KOPT-K1 (cell line): ENCODE data around the gene OLFM2.
"Not testable (repeated sequence)": the region's sequence is repeated elsewhere in the genome, so short reads cannot be mapped to it uniquely, and the experiment has no call there.

Source experiments
- H3K27ac ChIP-seq: fragments of 200-600 bp; sonication (generic); 2 replicates; pipeline ENCODE4 v1.5.1; 2016; ENCODE audit warnings: antibody characterized with exemption, mild to moderate bottlenecking, low read depth, low read length; ENCODE audit not compliant: poor library complexity, severe bottlenecking
- H3K36me3 ChIP-seq: fragments of 200-600 bp; sonication (generic); 2 replicates; pipeline ENCODE4 v1.5.1; 2017; ENCODE audit warnings: antibody characterized with exemption, mild to moderate bottlenecking, low read length, moderate library complexity; ENCODE audit not compliant: insufficient read depth
- H3K9me3 ChIP-seq: fragments of 200-600 bp; sonication (generic); 2 replicates; pipeline ENCODE4 v1.5.1; 2017; ENCODE audit warnings: antibody characterized with exemption, low read length, mild to moderate bottlenecking; ENCODE audit not compliant: insufficient read depth, poor library complexity, severe bottlenecking

Gene OLFM2

GRCh38 chr19:9848060-9848459, 88.3 kb downstream of the OLFM2 start:
- Histone ChIP-seq H3K36me3 (peaks cover 84% of the 10 kb centered on the region), H3K27ac (no peak overlapping the region), H3K9me3 (no peaks in the 10 kb centered on the region)

DNA sequence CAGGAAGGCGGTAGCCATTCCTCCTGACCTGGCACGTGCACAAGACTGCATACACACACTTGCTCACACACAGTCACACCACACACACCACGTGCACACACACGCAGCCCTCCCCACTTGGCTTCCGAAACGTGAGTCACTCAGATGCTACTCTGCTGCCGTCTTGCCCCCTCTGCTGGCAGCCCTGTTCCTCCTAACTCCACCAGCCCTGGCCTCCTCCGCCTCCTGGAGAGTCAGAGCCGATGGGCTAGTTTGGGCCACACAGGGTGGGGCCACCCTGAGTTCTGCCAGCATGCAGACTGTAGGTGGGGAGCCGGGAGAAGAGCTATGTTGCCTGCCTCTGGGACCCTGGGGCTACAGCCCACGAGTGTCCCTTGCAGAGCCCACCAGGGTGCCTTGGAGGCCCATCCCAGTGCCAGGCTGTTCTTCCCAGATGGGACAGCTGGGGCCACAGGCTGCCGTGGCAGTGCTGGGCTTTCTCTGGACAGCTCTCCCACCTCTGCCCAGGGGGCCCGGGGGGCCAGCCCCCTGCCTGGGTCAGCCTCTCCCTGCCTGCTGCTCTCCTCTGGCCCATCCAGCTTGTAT, 89.1 kb downstream of the OLFM2 start:
- Histone ChIP-seq H3K27ac (no peak overlapping the region), H3K9me3 (no peaks in the 10 kb centered on the region), H3K36me3 (peaks cover 92% of the 10 kb centered on the region)

DNA sequence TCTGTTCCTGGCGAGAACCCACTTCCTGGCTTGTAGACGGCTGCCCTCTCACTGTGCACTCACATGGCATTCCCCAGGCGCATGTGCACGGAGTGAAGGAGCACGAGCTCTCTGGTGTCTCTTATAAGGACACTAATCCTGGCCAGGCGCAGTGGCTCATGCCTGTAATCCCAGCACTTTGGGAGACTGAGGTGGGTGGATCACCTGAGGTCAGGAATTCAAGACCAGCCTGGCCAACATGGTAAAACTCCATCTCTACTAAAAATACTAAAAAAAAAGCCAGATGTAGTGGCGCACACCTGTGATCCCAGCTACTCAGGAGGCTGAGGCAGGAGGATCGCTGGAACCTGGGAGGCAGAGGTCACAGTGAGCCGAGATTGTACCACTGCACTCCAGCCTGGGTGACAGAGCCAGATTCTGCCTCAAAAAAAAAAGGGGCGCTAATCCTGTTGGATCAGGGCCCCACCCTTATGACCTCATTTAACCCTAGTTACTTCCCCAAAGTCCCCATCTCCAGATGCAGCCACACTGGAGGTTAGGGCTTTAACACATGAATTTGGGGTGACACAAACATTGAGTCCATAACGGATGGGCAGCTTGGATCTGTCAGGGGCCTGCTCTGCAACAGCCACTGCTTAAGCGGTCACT, 92.6 kb downstream of the OLFM2 start:
- not testable (repeated sequence) for H3K27ac ChIP-seq
- peaks cover 100% of the 10 kb centered on the region for H3K36me3 ChIP-seq

DNA sequence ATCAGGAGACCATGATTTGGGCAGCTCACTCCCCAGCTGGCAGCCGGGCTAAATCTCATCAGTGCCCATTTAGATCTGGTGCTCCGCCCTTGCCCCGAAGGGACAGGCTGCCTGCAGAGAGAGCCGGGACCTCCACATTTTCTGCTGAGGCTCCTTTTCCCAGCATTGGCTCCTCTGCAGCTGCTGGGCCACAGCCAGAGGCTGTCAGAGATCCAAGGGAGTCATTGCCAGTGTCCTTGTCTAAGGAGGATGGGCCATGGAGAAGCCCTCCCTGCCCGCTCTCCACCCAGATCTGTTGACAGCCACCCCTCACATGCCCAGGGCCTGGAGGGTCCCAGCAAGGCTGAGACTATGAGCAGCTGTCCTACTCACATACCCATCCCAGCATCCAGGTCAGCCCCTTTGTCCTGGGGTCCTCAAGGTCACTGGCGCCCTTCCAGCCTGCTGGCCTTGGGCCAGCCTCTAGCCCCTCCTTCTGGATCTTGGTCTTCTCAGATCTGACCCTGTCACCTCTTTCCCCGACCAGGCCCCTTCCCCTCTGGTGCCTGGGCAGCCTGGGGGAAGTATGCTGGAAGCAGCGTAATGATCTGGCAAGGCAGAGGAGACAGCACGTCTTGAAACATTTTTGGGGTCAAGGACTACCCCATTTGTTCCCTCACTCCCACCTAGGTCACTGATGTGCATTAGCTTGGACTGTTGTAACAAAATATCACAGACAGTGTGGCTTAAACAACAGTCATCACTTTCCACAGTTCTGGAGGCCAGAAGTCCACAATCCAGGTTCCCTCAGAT, 93.3 kb downstream of the OLFM2 start:
- H3K9me3 ChIP-seq = no peaks in the 10 kb centered on the region
- H3K36me3 ChIP-seq = peaks cover 100% of the 10 kb centered on the region
- H3K27ac ChIP-seq = no peak overlapping the region

More for the DNA sequence above, 92.6 kb downstream of the OLFM2 start:
- H3K9me3 ChIP-seq = not testable (repeated sequence)

- Histone ChIP-seq H3K36me3 (peaks cover 71% of the 10 kb centered on the region), H3K9me3 (no peaks in the 10 kb centered on the region), H3K27ac (no peak overlapping the region)
These were observed 96.9 kb downstream of the OLFM2 start for GRCh38 chr19:9839415-9839814.

DNA sequence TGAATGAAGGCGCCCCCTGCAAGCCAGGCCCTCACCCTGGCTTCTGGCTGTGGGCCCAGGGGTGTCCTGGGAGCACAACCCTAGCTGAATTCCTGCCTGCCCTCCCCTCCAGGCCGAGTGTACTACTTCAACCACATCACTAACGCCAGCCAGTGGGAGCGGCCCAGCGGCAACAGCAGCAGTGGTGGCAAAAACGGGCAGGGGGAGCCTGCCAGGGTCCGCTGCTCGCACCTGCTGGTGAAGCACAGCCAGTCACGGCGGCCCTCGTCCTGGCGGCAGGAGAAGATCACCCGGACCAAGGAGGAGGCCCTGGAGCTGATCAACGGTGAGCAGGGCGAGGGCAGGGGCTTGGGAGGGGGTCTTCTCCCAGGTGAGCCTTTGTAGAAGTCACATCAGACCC, 98.0 kb downstream of the OLFM2 start:
- H3K9me3 ChIP-seq = no peaks in the 10 kb centered on the region
- peaks cover 60% of the 10 kb centered on the region for H3K36me3 ChIP-seq
- H3K27ac ChIP-seq = no peak overlapping the region

DNA sequence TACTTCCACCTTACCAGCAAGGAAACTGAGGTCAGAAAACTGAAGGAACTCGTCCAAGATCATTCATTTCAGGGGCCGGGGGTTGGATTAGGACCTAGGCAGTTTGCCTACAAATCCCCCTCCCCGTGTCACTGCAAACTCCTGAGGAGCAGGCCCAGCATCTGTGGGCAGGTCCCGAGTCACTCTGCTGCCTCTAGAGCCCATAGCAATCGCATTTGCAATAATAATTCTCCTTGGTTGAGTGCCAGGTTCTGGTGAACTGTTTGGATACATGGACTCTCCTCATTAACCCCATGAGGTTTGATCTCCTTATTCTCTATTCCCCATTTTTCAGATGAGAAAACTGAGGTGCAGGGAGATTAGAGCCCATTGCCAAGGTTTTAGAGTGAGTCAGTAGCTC, 100.3 kb downstream of the OLFM2 start:
- Histone ChIP-seq H3K9me3 (no peaks in the 10 kb centered on the region), H3K36me3 (peaks cover 40% of the 10 kb centered on the region)

DNA sequence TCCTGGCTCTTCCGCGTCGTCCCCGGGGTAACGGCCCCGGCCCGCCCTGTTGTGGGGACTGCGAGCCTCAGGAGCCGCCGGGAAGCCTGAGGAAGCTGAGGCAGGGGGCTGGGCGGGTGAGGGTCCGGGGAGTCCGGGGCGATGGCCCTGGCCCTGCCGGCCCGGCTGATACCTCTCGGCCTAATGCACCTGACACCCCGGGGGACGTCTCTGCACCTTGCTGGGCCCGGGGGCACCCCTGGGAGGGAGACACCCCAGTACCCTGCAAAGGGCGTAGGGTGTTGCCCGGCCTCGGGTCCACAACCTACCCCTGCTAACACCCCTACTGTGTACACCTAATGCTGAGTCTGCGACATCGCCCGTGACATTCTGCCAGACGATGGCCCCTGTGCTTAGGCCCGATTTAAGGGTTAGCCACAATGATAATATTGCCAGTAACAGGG, 100.8 kb downstream of the OLFM2 start:
- Histone ChIP-seq H3K27ac (peak overlapping the region; percentile 77), H3K36me3 (peaks cover 38% of the 10 kb centered on the region), H3K9me3 (no peaks in the 10 kb centered on the region)

More for the DNA sequence above, 100.3 kb downstream of the OLFM2 start:
- H3K27ac ChIP-seq = peak overlapping the region; percentile 77

DNA sequence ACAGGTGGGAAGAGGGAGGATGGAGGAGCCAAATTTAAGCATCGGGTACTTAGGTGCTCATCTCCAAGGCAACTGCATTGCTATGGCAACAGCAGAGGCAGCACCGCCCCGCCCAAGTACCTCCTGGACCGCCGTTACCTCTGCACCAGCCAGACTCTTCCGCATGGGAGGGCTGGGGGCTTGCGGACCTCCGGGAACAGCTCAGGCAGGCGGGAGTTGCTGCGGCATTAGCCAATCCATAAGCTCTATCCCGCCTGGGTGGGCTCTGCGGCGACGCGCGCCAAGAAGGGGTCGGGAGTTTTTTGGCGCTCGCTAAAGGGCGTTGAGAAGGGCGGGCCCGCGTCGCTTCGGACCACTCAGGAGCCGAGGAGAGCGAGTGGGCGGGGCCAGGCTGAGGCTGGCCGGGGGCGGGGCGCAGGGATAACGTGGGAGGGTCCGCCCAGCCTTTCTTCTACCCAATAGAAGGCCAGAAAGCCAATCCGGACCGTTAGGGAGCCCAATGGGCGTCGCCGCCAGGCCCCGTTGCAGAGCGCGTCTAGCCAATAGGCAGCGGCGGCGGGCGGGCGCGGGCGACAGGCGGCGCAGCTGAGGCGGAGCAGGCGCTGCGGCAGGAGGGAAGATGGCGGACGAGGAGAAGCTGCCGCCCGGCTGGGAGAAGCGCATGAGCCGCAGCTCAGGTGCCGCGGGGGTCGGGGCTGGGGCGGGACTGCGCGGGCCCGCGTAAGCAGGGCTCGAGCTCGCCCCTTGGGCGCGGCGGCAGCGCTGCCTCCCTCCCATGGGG, 101.4 kb downstream of the OLFM2 start, which contains the start of gene PIN1:
TSS of gene PIN1 (plus strand) at position 593 of the 781 bp plus-strand sequence. CDS start at position 620, 27 bp downstream.
- Histone ChIP-seq H3K36me3 (peaks cover 38% of the 10 kb centered on the region), H3K27ac (peak within 1 kb of the TSS; percentile 77)

GRCh38 chr19:9834307-9834725, 102.0 kb downstream of the OLFM2 start:
- Histone ChIP-seq H3K9me3 (no peaks in the 10 kb centered on the region), H3K27ac (peak overlapping the region; percentile 48), H3K36me3 (peaks cover 38% of the 10 kb centered on the region)

More for the DNA sequence above, 101.4 kb downstream of the OLFM2 start, which contains the start of gene PIN1:
- H3K9me3 ChIP-seq = no peaks in the 10 kb centered on the region

DNA sequence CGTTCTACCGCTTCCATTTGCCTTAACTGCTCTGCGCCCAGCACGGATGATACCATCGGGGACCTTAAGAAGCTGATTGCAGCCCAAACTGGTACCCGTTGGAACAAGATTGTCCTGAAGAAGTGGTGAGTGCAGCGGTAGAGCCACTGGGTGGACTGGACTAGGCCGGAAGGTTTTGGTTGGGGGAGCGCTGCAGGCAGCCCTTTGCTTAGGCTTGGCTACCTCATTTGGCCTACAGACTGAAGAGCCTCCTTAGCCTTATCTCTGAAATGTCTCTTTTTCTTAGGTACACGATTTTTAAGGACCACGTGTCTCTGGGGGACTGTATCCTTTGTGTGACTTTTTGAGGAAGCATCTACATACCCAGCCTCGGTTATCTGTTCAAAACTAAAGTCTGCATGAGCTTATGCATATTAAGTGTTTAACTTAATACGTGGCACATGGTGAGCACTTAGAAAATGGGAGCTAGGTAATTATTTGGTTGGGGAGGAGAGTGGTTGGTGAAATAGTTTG, 107.7 kb downstream of the OLFM2 start:
- peaks cover 23% of the 10 kb centered on the region for H3K36me3 ChIP-seq
- no peaks in the 10 kb centered on the region for H3K9me3 ChIP-seq
- peak overlapping the region; percentile 74 for H3K27ac ChIP-seq

DNA sequence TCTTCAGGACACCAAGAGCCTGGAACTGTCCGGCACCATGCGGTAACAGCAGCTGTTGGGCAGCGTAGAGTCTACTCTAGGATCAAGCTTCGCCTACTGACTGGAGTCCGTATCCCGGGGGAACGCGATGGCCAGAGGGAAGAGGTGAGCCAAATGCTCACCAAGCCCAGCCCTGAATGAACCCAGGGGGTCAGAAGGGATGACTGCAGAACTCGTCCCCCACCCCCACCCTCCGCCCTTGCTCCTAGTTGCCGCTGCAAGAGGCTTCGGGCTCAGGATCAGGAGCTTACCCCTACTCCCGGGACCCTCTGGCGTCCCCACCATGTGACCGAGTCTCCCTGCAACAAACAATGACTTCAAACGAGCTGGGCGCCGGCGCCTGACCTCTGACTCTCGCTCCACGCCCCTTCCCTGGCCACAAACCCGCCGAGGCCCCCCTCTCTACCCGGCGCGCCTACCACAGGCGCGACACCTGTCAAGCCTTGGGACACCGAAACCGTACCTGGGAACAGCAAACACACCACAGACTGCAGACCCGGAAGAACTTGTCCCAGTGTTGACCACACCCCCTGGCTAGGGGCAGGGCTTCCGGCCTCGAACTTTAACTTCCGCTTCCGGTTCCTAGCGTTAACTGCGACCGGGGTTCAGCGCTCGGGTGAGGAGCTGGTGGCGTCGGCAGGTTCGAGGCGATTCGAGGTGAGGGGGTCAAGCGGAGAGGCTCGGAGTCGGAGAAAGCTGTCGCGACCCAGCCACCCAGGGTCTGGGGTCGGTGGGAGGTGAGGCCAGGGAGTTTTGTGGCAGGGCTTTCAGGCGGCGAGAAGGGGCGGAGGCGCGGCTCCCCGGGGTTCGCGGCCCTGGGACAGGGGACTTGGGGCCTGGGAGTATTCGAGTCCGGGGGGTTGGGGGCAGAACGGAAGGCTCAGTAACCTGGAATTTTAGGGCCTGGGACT, 108.8 kb downstream of the OLFM2 start, which contains the start of gene UBL5:
TSS of gene UBL5 (plus strand) at position 630 of the 950 bp plus-strand sequence. CDS start 420 bp downstream, outside the sequence.
- Histone ChIP-seq H3K9me3 (no peaks in the 10 kb centered on the region), H3K36me3 (peaks cover 23% of the 10 kb centered on the region), H3K27ac (peak within 1 kb of the TSS; percentile 74)

- H3K9me3 ChIP-seq = no peaks in the 10 kb centered on the region
- H3K36me3 ChIP-seq = peaks cover 5% of the 10 kb centered on the region; the same call in 1 of the 2 replicates
- no peak overlapping the region for H3K27ac ChIP-seq
These were observed 112.5 kb downstream of the OLFM2 start for GRCh38 chr19:9823816-9824215.
